Activated CD4-positive, alpha-beta T cell treated with anti-CD3 and anti-CD28 coated beads, Interleukin-2, amount 50 U/mL, for 48 hours (primary cell): Measurements from ENCODE around the gene PCDH19.
"Not testable (repeated sequence)": the region's sequence is repeated elsewhere in the genome, so short reads cannot be mapped to it uniquely, and the experiment has no call there.

ENCODE experiments used
- DNase-seq, 2 experiments: peaks; one replicate each; pipeline ENCODE4 v3.0.0-alpha.2; 2020

The PCDH19 gene, protein sequence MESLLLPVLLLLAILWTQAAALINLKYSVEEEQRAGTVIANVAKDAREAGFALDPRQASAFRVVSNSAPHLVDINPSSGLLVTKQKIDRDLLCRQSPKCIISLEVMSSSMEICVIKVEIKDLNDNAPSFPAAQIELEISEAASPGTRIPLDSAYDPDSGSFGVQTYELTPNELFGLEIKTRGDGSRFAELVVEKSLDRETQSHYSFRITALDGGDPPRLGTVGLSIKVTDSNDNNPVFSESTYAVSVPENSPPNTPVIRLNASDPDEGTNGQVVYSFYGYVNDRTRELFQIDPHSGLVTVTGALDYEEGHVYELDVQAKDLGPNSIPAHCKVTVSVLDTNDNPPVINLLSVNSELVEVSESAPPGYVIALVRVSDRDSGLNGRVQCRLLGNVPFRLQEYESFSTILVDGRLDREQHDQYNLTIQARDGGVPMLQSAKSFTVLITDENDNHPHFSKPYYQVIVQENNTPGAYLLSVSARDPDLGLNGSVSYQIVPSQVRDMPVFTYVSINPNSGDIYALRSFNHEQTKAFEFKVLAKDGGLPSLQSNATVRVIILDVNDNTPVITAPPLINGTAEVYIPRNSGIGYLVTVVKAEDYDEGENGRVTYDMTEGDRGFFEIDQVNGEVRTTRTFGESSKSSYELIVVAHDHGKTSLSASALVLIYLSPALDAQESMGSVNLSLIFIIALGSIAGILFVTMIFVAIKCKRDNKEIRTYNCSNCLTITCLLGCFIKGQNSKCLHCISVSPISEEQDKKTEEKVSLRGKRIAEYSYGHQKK (N-terminal part only)

DNA sequence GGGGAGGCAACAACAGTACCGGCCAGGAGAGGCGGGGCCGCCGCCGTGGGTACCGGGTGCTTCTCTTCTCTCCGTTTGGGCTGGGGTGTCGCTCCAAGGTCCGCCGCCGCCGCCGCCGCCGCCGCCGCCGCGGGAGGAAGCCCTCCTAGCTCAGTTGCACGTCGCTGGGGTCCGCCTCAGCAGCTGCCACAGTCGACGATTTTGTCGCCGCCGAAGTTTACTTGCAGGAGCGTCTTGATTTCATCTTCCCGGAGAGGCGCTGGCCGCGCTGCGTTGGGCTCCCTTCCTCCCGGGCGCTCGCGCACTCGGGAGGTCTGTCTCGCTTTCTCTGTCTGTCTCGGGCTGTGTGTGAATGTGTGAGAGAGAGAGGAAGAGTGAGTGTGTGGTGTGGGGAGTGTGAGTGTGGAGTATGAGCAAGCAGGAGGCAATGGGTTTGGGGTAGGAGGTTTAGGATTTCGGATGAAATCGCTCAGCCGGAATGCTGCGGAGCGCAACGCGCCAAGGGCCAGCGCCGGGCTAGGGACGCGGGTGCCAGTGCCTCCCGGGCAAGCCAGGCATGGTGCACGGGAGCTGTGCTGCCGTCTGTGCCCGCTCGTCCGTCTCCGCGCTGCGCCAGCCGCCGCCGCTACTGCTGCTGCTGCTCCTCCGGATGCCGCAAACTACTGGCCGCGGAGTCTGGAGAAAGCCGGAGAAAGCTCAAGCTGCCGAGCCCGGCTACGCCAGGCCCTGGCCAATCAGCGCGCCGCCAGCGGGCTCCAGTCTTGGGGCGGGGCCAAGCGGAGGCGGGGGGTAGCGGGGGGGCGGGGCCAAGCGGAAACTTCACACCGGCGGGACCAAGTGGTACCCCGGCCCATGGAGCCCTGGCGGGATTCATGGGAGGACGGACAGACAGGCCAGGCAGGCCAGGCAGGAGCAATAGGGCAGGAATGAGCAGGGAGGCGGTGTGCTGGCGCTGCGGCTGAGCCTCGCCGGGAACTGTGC, at the start of gene PCDH19:
Gene PCDH19, minus strand, starts transcription at position 664 of the 981 bp plus-strand sequence. CDS start 1,676 bp downstream, outside the sequence.
- peak; percentile 47 to 48 for DNase-seq

DNA sequence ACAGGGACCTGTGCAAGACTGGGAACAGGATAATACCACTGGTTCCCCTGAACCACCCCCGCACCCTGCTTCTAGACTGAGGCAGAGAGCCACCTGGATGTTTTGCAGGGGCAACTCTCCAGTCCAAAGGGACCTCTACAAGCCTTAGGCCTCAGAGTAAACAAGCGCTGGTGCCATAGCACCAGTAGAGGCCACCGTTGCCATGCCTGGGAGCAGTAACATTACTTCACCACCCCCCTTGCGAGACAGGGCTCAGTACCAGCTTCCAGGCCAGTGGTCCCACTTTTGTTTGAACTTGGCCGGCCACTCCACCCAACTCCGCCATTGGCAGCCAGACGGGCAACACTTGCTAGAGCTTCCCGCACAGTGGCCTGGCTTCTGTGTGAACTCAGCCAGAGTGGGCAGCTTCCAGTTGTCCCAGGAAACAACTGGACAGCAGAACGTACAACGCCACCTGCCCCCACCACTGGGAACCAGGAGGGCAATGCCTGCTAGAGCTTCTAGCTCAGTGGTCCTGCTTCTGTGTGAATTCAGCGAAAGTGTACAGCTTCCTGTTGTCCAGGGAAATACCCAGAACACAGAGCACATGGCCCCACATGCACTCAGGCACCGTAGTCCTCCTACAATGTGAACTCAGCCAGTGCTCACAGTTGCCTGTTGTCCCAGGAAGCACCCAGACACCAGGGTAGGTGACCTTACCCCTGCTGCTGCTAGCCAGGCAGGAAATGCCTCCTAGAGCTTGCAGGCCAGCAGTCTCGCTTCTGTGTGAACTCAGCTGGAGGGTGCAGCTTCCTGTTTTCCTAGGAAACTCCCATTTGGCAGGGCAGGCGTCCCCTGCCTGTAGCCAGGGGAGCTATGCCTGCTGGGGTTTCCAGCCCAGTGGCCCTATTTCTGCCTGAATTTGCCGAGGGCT, 39.9 kb upstream of the PCDH19 start:
- DNase-seq, result no peak

DNA sequence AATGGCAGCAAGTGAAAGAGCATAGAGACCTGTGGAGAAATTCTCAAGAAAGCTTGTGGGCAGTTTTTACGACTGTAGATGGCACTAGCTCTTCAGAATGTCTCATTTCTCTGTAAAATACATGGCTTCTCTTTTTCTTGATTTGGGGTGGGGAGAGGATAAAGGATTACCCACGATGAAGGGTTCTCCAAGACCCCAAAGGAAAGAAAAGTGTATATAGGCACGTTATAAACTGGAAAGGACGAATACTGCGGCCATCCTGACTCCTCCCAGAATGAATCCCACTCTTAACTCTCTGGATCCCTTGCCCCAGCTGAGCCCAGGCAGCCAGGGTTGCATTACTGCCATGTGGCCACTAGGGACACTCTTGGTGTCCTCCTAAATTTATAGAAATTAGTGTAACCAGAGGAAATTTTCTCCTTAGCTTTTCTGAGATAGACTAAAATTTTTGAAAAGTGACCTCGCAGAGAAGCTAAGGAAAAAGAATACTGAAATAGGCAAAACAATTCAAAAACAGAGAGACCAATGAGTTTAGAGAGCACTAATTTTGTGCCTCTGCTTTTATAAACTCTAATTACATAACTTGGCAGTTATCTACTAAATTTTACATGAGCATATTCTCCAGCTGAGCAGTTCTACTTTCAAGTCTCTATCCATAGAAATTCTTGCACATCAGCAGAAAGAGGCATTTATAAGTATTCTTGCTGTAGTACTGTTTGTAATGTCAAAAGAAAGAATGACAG, 37.8 kb upstream of the PCDH19 start:
- peak; percentile 16 to 25 for DNase-seq

DNA sequence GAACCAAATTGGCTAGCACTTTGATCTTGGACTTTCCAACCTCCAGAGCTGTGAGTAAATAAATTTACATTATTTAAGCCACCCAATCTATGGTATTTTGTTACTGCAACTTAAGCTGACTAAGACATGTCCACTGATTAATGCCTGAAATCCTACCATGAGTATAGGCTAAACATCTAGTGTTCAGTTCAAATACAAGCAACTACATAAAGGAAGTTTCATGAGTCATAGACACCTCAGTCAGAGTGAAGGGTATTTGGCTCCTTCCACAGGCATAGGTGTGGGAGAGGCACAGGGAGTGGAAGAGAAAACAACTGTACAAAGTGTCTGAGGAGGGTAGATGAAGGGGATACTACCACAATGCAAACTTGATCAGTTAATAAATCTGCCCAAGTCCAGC, 35.5 kb upstream of the PCDH19 start:
- no peak for DNase-seq

DNA sequence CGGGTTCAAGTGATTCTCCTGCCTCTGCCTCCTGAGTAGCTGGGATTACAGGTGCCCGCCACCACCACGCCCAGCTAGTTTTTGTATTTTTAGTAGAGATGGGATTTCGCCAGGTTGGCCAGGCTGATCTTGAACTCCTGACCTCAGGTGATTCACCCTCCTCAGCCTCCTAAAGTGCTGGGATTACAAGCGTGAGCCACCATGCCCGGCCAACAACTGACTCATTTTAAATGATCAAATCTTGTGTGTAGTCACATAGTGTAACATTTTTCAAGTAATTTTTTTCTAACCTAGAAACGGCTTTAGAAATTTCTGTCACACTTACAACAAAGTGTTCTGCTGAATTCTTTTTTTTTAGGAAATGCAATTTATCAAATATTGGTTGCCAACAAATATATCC, 31.2 kb upstream of the PCDH19 start:
- not testable (repeated sequence) for DNase-seq

DNA sequence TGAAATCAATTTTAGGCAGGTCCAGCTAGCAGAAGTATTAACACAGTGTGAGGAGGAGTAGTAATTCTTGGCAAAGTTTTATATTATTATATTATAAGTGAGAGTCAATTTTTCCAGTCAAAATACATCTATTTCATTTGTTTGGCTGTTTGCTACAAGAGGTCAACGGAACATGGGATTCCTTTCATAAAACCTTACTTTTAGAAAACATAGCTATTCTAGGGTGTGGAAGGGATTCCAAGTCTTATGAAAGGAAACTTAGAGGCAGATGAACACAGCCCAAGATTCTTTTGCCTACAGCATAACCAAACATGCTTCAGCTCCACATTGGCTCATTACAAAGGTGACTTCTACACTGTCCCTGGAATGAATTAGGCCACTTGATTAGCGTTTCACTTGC, 29.9 kb upstream of the PCDH19 start:
- no peak for DNase-seq

DNA sequence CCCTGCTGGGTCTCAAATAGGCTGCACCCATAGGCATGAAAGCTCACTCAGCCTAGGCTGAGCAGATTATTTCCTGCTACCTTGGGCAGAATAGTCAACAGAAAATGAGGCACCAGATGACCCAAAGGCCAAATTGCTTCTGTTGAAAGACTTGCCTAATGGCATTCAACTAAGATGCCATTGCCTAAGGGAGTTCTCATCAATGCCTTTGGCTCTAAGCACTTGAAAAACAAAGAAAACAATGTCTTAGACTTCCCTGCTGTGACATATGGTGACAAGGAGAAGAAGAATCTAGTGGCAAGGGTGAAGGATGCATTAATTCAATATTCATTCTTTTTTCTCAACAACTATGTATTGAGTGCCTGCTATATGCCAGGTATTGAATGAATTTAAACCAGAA, 25.7 kb upstream of the PCDH19 start:
- no peak for DNase-seq

DNA sequence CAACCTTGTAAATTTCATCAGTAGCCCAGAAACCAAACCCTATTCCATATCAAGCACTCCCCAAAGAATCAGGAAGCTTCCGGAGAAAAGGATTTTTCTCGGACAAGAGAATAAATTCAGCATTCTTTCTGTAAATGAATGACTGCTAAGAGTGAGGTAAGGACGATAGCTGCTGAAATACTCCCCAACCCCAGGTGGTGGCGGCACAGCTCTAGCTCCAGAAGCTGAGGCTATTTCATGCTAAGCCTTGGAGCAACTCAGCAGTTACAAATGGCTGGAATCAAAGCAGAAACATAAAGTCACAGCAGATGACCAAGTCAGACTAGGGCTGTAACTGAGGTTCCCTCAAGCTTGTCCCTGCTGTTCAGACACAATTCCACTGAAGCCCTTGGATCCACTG, 13.9 kb upstream of the PCDH19 start:
- DNase-seq, result no peak

DNA sequence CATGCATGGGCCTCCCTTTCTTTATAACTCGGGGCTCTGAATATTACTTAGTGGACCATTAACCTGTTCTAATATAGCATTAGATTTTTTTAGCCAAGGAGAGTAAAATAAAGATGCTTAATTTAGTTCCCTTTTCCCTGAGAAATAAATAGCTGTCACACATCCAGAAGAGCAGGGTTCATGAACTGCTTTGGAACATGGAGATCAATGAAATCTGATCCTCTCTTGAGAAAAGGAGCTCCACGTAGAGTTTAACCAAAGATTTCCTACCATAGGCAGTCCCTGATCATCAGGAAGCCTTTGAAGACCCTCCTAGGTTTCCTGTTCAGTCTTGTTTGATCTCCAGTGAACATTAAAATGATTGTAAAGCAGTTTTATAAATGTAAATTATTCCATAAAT, 8.5 kb upstream of the PCDH19 start:
- DNase-seq, result no peak

DNA sequence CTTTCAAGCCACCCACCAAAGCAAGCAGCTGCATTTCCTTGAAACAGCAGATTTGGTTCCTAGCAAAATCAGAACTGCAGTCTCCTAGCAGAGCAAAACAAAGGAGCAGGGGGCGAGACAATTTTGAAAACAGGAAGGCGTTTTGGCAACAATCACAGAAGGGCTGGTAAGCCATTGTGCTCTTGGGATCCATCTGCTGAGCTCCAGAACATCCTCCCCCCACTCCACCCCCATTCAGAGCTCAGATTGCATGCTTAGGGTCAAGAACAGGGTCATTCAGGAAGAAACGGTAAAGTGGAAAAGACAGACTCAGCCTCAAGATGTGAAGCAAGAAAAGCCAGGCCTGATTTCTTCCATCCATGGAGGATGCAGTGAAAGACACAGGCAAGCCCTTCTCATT, 7.6 kb upstream of the PCDH19 start:
- DNase-seq, result no peak

DNA sequence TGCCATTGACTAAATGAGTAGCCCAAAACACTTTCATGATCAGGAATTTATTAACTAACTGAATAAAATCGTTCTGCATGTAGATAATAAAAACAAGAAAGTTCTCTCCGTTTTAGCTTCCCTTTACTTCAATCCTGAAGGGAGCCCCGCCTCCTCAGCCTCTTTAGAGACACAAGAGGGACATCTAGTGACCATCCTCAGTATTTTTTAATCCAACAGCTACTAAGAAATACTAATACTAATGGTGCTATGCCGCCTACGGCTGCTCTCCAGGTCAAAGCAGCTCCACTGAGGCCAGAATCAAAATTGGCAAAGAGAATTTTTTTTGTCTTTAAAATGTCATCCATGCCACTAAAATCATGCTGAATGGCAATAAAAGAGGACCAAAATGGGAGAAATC, 3.2 kb upstream of the PCDH19 start:
- DNase-seq, result peak in 1 of 2 experiments; percentile 31

DNA sequence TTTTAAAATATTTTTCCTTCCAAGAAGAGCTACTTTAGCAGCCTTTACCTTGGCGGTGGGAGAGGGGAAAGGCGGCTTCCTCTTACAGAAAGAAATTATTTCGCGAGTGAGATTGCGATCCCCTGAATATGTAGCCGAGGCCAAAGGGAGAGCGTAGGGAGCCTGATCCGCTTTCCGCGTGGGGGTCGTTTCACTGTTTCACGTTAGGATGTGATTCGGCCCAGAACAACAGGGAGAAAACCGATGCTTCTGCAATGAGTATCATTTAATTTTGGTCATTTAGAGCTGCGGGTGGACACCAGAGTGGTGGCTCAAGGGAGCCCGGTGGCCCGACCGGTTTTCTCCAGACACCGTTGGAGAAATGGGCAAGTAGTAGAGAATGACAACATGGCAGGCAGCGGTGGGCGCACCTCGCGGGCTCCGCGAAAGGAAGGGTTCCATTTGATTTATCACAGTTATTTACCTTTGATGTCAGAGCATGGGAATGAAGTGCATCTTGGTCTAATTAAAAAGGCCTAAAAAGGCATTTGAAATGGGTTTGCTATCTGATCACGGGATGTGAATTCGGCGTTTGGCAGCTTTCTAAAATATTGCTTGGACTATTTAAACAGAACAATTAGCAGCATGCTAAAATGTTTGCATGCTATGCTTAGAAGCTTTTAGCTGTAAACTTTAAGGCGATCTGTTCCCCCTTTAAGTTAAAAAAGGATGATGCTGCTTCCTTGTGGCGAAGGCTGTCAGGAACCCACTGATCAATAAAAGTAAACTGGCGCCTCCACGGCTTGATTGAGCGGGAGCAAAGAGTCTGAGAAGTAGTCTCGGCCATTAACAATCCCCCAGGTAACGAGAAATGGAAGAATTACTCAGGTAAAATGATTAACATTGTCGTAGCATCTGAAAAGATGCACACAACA, 2.0 kb upstream of the PCDH19 start:
- no peak for DNase-seq

DNA sequence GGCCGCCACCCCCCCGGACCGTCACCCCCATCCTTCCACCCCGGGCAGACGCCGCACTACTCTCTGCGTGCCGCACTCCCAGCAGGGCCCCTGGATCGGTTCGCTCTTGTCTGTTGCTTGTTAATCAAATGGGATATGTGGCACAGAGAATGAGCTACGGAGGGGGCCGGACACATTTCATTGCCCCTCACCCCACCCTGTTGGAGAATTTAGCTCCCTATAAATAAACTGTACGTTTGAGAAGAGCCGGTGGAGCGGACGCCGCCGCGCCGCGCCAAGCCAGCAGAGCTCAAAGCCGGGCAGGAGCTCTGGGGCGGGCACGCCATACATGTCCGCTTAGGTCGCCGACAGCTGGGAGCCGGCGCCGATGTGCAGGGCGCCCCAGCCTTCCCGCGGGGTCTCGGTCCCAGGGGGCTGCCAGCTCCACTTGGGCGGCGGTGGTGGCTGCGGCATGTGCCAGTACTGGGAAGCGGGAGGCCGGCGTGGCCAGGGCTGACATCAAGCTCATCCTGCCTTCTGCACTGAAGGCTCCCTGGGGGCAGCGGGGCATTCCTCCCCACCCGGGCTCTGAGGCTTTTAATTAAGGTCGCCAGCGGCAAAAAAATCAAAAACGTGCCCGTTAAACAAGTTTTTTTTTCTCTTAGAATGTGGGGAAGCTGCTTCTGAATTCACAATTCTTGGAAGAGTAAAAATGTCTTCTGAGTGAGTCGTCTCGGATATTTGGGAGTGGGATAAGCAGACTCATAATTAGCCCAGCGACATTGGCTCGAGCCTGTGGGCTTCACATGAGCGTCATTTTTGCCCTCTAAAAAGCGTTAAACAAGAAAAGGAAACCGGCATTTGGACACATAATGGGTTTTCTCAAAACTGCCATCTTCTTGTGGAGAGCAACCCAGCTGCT, 1.1 kb upstream of the PCDH19 start:
- DNase-seq, result peak in 1 of 2 experiments; percentile 3

DNA sequence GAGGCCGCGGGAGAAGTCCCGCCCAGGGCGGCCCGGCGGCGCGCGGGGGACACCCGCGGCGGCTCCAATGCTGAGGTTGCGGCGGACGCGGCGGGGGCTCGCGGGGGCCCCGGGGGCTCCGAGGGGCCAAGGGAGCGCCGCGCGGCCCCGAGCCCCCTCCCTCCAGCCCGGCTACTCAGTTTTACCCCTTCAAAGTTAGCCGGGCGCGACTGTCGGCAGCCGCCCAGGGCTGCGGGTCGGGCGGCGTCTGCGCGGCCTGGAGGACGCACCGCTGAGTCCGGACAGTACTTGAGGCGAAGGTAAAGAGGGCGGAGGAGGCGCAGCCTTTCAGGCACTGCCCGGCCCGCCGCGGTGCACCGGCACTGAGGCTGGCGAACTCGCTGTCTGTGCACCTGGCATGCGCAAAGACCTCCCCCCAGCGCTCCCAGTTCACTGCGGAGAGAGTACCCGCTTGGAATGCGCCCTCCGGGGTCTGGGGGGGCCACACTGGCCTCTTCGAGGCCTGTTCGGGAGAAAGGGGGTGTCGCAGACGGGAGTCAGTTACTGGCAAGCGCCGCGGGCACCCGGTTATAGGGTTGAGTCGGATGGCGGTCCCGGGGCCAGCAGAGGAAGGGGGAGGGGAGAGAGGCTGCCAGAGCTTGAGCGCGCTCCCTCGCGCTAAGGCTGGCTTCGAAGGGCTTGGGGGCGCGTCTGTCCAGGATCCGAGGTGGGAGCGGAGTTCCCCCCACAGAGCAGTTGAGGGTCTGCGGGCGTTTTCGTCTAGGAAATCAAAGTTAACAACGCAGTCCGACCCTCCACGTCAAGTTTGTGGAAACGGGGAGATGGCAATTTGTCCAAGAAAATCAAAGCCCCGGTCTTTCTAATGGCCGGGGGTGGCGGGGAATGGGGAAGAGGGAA, 1.1 kb downstream of the PCDH19 start:
- no peak for DNase-seq

DNA sequence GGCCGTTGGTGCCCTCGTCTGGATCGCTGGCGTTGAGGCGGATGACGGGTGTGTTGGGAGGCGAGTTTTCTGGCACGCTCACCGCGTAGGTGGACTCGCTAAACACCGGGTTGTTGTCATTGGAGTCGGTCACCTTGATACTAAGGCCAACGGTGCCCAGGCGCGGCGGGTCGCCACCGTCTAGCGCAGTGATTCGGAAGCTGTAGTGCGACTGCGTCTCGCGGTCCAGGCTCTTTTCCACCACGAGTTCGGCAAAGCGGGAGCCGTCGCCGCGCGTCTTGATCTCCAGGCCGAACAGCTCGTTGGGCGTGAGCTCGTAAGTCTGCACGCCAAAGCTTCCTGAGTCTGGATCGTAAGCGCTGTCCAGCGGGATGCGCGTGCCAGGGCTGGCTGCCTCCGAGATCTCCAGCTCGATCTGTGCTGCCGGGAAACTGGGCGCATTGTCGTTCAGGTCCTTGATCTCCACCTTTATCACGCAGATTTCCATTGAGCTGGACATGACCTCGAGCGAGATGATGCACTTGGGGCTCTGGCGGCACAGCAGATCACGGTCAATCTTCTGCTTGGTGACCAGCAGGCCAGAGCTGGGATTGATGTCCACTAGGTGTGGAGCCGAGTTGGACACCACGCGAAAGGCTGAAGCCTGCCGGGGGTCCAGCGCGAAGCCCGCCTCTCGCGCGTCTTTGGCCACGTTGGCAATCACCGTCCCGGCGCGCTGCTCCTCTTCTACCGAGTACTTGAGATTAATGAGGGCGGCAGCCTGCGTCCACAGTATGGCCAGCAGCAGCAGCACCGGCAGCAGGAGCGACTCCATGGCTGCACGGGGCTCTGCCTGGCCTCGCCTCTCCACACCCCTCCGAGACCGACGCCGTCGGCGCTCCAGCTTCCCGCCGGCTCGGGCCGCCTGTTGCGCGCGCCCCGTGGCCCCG, 2.0 kb downstream of the PCDH19 start:
- DNase-seq, result no peak

DNA sequence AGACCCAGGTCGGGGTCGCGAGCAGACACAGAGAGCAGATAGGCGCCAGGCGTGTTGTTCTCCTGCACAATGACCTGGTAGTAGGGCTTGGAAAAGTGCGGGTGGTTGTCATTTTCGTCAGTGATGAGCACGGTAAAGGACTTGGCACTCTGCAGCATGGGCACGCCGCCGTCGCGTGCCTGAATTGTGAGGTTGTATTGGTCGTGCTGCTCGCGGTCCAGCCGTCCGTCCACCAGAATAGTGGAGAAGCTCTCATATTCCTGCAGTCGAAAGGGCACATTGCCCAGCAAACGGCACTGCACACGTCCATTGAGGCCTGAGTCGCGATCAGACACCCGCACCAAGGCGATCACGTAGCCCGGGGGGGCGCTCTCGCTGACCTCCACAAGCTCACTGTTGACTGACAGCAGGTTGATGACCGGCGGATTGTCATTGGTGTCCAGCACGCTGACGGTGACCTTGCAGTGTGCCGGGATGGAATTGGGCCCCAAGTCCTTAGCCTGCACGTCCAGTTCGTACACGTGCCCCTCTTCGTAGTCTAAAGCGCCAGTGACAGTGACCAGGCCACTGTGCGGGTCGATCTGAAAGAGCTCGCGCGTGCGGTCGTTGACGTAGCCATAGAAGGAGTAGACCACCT, 2.8 kb downstream of the PCDH19 start:
- DNase-seq, result no peak
